Raji (cell line): ENCODE measurements around the gene ARHGEF7.

Experiments used
- POLR2A ChIP-seq: IDR thresholded peaks from 2 replicates; pipeline ENCODE4 v1.6.1; 2011; ENCODE audit warnings: low read depth, low read length, control low read depth; ENCODE audit not compliant: insufficient read depth

ARHGEF7 gene

DNA sequence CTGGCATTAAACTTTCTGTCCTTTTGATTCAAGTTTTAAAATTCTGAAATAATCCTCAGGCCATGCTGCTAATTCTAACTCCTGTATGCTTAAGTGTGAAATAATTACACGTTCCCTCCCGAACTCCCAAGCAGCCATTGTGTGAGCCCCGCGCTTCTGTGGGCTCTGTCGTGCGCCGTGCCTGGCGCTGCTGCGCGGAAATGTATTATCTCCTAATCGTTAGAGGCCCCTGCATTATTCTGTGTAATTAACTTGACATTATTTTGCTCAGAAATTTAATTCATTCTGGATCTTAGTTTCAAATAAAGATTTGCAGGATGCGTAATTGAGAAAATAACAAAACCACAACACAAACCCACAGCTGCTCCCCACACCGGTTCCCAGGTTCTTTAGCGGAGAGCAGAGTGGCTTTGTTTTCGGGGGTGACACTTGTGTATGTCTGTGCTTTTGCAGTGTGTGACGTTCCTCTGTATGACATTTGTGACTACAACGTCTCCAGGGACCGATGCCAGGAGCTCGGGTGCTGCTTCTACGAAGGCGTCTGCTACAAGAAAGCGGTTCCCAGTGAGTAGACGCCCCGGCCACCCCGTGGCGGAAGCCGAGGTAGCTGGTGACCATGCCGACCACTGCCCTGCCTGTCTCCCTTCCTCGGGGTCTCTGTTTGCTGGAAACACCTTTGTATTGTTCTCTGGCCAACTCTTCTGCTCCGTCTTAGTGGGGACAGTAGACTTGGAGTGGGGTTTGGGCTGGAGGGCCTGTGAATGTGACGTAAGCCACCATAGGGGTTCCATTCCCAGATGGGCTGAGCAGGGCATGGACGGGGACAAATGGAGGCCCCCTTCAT lies 212.8 kb downstream of the ARHGEF7 start:
- TF ChIP-seq POLR2A: no peak

DNA sequence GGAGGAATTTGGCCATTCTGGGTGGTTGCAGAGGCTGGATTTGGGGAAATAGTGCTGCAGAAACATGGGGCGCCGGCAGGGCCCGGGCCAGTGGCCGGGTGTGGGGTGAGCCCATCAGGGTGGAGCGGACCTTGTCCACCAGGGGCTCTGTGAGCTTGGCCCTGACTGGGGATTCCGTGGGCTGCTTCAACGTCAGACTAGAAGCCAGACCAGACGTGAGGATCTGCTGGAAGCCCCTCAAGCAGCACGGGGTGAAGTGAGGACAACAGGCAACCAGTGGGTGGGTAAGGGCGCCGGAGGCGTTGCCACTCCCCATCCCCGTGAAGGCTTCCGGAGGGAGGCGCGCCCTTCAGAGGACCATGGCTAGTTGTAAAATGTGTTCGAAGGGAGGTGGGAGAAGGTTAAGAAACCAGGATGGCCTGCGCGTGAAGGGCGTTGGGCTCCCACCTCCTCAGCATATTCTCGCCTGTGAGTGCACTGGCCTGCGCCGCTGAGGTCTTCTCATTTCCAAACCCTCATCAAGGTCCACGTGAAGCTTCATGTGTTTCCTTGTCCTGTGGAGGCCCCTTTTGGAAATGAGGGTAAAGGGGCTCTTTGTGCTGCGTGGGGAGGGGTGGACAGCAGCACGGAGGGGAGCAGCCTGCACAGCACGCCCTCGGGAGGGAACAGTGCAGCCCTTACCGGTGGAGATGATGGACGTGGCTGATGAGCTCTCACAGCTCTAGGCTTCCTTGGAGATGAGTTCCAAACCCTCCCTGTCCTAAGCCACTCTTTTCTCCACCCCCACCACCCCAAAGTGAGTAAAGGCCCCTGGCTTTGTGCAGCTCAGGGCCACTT lies 213.7 kb downstream of the ARHGEF7 start:
- TF ChIP-seq POLR2A: no peak

DNA sequence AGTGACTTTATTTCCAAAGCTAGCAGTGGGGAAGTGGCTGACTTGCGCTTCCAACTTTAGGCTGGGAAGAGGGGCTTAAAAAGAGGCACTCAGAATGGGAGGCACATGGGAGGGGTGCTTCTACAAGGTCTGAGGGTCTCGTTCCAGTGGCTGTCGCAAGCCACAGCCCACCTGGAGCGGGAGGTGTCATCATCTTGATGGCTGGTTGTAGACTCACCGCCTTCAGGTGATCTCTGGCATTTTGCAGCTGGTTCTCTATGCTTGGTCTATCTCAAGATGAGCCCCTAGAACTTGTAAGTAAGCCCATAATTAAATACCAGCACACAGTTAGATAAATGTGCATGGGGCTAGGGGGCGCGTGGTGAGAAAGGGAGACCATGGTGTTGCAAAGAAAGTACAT lies 214.5 kb downstream of the ARHGEF7 start:
- TF ChIP-seq POLR2A: no peak

DNA sequence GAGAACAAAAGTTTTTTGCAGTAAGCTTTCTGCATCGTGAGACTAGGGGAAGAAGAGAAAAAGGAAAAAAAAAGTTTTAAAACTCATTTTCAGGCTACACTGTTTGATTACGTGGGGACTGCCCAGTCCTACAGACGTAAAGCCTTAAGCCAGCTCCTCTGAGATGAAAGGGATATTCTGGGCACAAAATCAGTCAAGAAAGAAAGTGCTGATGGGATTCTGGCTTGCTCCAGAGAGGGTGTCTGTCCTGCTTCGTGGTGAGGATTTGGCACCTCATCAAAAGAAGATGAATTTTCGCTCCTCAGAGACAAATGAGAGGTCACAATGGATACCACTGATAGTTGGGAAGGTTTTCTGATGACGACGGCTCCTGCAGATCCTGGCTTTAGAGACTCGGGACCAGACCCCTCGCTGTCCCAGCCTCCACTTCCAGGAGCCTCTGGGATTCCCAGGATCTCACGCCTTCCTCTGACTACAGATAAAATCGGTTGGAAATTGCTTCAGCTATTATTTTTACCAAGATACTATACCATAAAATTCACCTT lies 215.0 kb downstream of the ARHGEF7 start:
- no peak for TF ChIP-seq POLR2A

DNA sequence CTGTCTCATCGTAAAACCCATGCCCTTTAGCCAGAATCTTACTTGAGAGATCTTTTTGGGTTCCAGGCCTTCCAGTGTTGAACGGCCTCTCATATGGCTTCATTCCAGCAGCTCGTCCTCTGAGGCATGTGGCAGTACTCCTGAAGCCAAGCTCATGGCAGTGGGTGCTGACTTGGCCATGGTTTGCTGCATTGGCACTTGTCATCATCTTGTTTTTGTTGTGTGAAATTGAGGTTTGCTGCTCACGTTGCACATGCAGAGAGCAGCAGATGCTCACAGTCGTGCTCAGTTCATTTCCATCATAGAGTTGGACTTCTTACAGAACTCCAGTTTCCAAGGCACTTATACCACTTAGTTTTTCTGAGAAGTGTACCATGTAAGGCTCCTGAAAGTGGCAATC lies 220.2 kb downstream of the ARHGEF7 start:
- no peak for TF ChIP-seq POLR2A

DNA sequence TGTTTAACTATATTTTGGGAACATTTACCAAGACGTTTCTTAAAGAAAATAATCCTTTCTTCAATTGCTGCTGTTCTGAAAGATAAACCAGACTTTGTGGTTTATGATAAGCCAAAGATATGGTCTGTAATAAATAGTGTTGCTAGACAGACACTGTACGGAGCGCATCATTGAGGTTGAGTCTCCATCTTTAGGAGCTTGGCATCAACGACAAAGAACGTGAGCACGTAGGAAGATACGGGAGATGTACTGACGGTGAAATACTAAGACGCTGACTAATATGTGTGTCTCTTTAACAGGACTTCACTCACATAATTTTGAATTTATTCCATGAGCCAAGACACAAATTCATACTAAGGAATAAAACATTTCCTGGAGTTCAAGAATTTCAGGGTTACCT lies 221.6 kb downstream of the ARHGEF7 start:
- no peak for TF ChIP-seq POLR2A

DNA sequence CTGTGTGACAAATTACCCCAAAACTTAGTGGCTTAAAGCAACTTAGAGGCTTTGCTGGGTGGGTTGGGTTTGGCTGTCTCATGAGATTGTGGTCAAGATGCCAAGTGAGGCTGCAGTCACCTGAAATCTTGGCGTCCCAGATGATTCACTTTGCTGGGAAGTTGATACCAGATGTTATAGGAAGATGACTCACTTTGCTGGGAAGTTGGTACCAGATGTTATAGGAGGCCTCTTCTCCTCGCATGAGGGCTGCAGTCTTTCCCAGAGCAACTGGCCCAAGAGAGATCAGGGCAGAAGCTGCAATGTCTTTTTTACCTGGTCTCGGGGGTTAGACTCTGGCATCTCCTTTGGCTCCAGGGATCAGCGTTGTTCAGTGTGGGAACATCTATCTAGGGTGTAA lies 222.1 kb downstream of the ARHGEF7 start:
- TF ChIP-seq POLR2A: no peak

DNA sequence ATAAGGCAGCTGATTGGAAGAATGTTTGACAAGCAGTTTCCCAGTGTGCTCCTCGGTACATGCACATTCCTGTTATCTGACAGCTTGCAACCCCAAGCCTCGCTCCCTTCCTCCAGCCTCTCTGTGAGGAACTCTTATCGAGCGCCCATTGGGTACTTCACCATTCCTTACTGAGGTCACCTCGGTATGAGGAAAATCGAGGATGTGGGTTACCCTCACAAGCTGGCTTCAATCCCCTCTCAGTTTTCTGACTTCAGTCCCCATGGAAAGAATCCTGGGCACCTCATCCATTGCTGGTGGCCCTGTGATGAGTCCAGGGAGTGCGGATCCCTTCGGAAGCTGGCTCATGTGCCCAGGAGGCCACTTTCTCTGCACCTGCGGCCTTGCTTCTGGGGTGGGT lies 222.6 kb downstream of the ARHGEF7 start:
- TF ChIP-seq POLR2A: no peak

DNA sequence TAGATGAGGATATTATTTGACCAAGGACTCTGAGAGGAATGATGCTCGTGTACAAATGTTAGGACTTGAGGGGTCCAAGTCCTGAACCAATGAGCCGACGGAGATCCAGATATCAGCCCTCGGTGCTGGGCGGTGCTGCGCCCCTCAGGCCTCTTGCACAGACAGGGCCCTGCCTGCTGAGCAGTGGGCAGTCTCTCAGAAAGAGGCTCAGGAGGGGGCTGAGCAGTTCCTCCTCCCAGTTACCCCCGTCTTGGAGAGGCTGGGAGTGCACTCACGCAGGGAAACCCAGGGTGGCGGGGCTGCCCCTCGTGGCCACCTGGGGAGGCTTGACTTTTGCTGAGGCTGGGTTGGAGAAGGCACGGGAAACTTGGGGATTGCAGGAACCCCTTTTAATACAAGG lies 223.7 kb downstream of the ARHGEF7 start:
- TF ChIP-seq POLR2A: no peak

DNA sequence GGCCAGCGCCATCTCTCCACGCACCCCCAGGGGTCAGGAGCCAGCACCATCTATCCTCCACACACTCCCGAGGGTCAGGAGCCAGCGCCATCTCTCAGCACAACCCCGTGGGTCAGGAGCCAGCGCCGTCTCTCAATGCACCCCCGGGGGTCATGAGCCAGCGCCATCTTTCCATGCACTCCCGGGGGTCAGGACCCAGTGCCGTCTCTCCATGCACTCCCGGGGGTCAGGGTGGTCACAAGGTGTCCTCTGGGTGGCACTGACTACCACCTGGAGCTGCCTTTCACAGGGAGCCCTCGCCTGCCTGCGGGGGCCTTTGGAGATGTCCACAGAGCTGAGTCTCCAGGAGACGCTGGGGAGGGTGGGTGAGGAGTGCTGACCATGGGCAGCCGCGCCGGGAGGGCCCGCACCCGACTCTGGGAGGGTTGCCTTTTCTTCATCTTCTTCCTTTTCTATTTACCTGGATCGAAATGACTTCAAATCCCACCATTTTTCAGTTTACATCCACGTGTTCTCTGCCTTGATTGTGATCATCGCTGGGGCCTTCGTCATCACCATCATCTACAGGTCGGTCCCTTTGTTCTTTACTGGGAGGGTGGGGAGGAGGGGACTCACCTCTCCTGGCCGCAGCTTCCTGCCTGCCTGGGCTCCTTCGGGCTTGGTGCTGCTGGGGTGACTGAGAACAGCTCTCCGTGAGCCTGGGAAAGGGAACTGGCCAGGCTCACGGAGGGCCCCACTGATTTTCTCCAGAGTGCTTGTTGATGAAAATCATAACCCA lies 224.4 kb downstream of the ARHGEF7 start:
- no peak for TF ChIP-seq POLR2A

DNA sequence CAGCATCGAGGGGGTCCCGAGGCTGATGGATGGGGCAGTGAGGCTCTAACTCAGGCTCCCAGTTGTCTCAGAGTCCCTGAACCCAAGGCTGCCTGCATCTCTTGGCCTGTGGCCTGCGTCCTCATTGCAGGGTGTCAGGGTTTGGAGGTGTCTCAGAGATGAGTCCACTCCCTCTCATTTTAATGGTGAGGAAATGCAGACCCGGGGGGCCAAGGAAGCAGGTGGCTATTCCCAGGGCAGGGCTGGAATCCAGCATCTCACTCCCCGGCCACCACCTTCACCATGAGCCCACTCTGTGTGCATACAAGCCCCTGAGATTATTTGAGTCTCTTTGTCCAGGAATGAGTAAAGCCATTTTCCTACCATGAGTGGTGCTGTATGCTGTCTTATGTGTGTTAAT lies 226.8 kb downstream of the ARHGEF7 start:
- no peak for TF ChIP-seq POLR2A

DNA sequence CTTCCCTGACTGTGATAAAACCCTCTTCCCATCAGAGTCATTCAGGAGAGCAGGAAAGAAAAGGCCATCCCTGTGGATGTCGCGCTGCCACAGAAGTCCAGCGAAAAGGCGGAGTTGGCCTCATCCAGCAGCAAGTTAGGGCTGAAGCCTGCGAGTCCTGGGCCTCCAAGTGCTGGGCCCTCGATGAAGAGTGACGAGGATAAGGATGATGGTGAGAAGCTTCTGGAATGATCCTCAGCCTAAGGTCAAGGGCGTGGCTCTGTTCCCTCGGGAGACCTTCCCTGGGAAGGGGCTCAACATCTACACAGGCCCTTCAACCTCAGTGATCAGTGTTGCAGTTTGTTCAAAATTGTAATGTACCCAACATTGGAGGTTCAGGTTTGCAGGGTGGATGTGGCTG lies 227.6 kb downstream of the ARHGEF7 start:
- no peak for TF ChIP-seq POLR2A

DNA sequence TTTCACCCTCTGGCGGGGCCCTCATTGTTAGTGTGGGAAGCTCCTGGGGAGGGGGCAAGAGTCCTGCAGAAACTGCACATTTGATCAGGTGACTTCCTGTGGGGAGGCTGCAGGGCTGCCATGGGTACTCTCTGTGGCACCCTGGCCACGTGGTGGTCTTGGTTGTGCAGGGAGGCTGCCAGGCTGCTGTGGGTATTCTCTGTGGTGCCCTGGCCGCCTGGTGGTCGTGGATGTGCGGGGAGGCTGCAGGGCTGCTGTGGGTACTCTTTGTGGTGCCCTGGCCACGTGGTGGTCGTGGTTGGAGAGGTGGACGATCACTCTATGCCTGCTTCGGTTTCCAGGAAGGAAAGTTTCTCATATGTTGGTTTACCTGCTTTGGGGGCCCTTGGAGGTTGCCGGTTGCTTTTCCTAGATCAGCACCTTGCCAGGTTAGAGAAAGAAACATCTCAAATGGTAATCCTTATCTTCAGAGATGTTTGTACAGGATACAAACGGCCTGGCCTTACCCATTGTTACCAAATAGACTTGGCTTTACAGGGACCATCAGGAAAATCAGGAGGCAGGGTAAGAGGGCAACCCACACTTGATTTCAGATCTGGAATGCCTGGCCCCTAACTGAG lies 228.2 kb downstream of the ARHGEF7 start:
- no peak for TF ChIP-seq POLR2A

DNA sequence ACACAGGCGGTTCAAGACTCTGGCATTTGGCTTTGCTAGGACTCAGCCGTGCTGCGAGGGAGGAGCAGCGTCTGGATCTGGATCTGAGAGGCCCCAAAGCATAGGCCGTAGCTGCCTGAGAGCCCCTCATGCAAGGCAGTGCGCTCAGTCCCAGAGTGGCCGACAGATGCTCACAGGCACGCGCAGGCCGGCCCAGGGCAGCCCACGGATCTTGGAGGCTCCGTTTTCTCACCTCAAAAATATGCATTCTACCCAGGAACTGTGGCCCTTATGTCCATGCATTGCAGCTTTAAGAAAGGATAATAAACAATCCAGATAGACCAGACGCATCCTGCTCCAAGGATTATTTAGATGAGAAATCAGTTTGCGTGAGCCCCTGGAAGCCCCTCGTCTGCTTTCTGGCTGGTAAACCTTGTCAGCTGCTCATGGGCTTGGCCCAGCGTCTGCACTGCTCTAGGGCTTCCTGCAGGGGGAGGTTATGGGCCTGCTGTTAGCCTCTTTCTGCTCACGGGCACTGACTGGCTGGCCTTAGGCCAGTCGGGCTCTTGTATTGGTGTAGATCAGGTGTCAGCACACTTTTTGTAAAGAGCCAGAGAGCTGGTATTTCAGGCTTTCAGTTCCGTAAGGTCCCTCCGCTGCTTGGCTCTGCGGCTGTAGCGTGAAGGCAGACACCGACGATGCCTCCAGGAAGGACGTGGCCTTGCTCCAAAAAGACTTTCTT lies 229.5 kb downstream of the ARHGEF7 start:
- no peak for TF ChIP-seq POLR2A
